Cortex of kidney (tissue), 1 donor: ENCODE measurements around the gene FAAP100.

Source experiments
- DNase-seq: peaks from one replicate; lab custom pipeline; 2025; lab: John Stamatoyannopoulos, UW

FAAP100 gene

GRCh38 chr17:81553616-81554181 lies 1.5 kb upstream of the FAAP100 start:
- no peak for DNase-seq

GRCh38 chr17:81553018-81553615 lies 964 bp upstream of the FAAP100 start:
- no peak for DNase-seq

- no peak for DNase-seq
Observed at GRCh38 chr17:81551458-81552243, 502 bp downstream of the FAAP100 start.

GRCh38 chr17:81550830-81551457 lies 1.2 kb downstream of the FAAP100 start:
- no peak for DNase-seq

GRCh38 chr17:81550285-81550684 lies 1.9 kb downstream of the FAAP100 start:
- DNase-seq: no peak

GRCh38 chr17:81549826-81550225 lies 2.3 kb downstream of the FAAP100 start:
- DNase-seq: no peak

- no peak for DNase-seq
Observed at GRCh38 chr17:81549031-81549557, 3.1 kb downstream of the FAAP100 start.

GRCh38 chr17:81547614-81547982 lies 4.6 kb downstream of the FAAP100 start:
- DNase-seq: no peak

- no peak for DNase-seq
Observed at GRCh38 chr17:81546906-81547613, 5.1 kb downstream of the FAAP100 start.

- DNase-seq: no peak
Observed at GRCh38 chr17:81545160-81545949, 6.8 kb downstream of the FAAP100 start.

- no peak for DNase-seq
Observed at GRCh38 chr17:81544281-81544974, 7.7 kb downstream of the FAAP100 start.

GRCh38 chr17:81543756-81544155 lies 8.4 kb downstream of the FAAP100 start:
- no peak for DNase-seq

GRCh38 chr17:81543339-81543675 lies 8.8 kb downstream of the FAAP100 start:
- DNase-seq: no peak

- no peak for DNase-seq
Observed at GRCh38 chr17:81542431-81543338, 9.5 kb downstream of the FAAP100 start.

- no peak for DNase-seq
Observed at GRCh38 chr17:81541123-81541522, 11.0 kb downstream of the FAAP100 start.

- DNase-seq: no peak
Observed at GRCh38 chr17:81540676-81541027, 11.5 kb downstream of the FAAP100 start.

- DNase-seq: no peak
Observed at GRCh38 chr17:81539961-81540675, 12.0 kb downstream of the FAAP100 start.

- DNase-seq: no peak
Observed at GRCh38 chr17:81539571-81539900, 12.6 kb downstream of the FAAP100 start.
